GM10266 (cell line): ENCODE measurements around the gene CCDC7.
"Not testable (repeated sequence)": the region's sequence is repeated elsewhere in the genome, so short reads cannot be mapped to it uniquely, and the experiment has no call there.

Experiments
- DNase-seq: peaks from one replicate; pipeline ENCODE4 v3.0.0; 2012; ENCODE audit errors: extremely low spot score
- CTCF ChIP-seq: IDR thresholded peaks from 2 replicates; pipeline ENCODE4 v1.5.1; 2012; ENCODE audit warnings: mild to moderate bottlenecking, low read depth; ENCODE audit not compliant: control insufficient read depth, insufficient read depth; ENCODE audit errors: missing control alignments

The CCDC7 gene

GRCh38 chr10:32687546-32687945 is 241.6 kb downstream of the CCDC7 start:
- no peak for TF ChIP-seq CTCF
- no peak for DNase-seq

GRCh38 chr10:32692174-32692573 is 246.2 kb downstream of the CCDC7 start:
- no peak for TF ChIP-seq CTCF
- DNase-seq, result no peak

GRCh38 chr10:32693441-32693979 is 247.6 kb downstream of the CCDC7 start:
- DNase-seq, result no peak
- no peak for TF ChIP-seq CTCF

GRCh38 chr10:32699683-32700082 is 253.7 kb downstream of the CCDC7 start:
- not testable (repeated sequence) for DNase-seq

- DNase-seq, result no peak
- TF ChIP-seq CTCF, result no peak
Observed at GRCh38 chr10:32713560-32713959, 267.6 kb downstream of the CCDC7 start.

GRCh38 chr10:32731527-32731926 is 285.6 kb downstream of the CCDC7 start:
- no peak for DNase-seq
- no peak for TF ChIP-seq CTCF

GRCh38 chr10:32738958-32739357 is 293.0 kb downstream of the CCDC7 start:
- no peak for TF ChIP-seq CTCF
- DNase-seq, result no peak

- no peak for TF ChIP-seq CTCF
- no peak for DNase-seq
Observed at GRCh38 chr10:32744321-32744720, 298.4 kb downstream of the CCDC7 start.
